ENCODE measurements around the gene TRA2B. TPM values are rescaled to one million over a fixed set of nuclear protein-coding genes. Genes with fewer than 3 reads are reported as not detected.

TRA2B gene
- total RNA-seq, 1 donor = 496 TPM

- H3K27me3 ChIP-seq (ENCODE audit: insufficient read depth, low read length) = no peaks in the 10 kb centered on the region
- no peak overlapping the region for H3K4me3 ChIP-seq (ENCODE audit: low read length)
- H3K4me1 ChIP-seq (ENCODE audit: insufficient read depth, low read length) = peaks cover 21% of the 10 kb centered on the region
- H3K9me3 ChIP-seq (ENCODE audit: low read depth, low read length) = no peaks in the 10 kb centered on the region
These were observed 23.9 kb upstream of the TRA2B start for GRCh38 chr3:185961675-185962232.

GRCh38 chr3:185960522-185961288, 22.9 kb upstream of the TRA2B start:
- Histone ChIP-seq H3K27me3 (ENCODE audit: insufficient read depth, low read length) (no peaks in the 10 kb centered on the region), H3K4me1 (ENCODE audit: insufficient read depth, low read length) (peaks cover 21% of the 10 kb centered on the region), H3K4me3 (ENCODE audit: low read length) (no peak overlapping the region), H3K9me3 (ENCODE audit: low read depth, low read length) (no peaks in the 10 kb centered on the region)

- Histone ChIP-seq H3K27me3 (ENCODE audit: insufficient read depth, low read length) (peaks cover 5% of the 10 kb centered on the region), H3K4me3 (ENCODE audit: low read length) (no peak overlapping the region), H3K4me1 (ENCODE audit: insufficient read depth, low read length) (peaks cover 21% of the 10 kb centered on the region), H3K9me3 (ENCODE audit: low read depth, low read length) (no peaks in the 10 kb centered on the region)
These were observed 22.1 kb upstream of the TRA2B start for GRCh38 chr3:185959609-185960521.

- H3K9me3 ChIP-seq (ENCODE audit: low read depth, low read length) = no peaks in the 10 kb centered on the region
- peaks cover 21% of the 10 kb centered on the region for H3K4me1 ChIP-seq (ENCODE audit: insufficient read depth, low read length)
- no peak overlapping the region for H3K4me3 ChIP-seq (ENCODE audit: low read length)
- peaks cover 5% of the 10 kb centered on the region for H3K27me3 ChIP-seq (ENCODE audit: insufficient read depth, low read length)
These were observed 20.8 kb upstream of the TRA2B start for GRCh38 chr3:185958626-185959025.

- H3K4me3 ChIP-seq (ENCODE audit: low read length) = no peak overlapping the region
These were observed 18.4 kb upstream of the TRA2B start for GRCh38 chr3:185956244-185956643.

GRCh38 chr3:185954366-185954723, 16.5 kb upstream of the TRA2B start:
- H3K4me3 ChIP-seq (ENCODE audit: low read length) = no peak overlapping the region
- no peaks in the 10 kb centered on the region for H3K9me3 ChIP-seq (ENCODE audit: low read depth, low read length)
- H3K4me1 ChIP-seq (ENCODE audit: insufficient read depth, low read length) = peaks cover 4% of the 10 kb centered on the region
- H3K27me3 ChIP-seq (ENCODE audit: insufficient read depth, low read length) = peaks cover 8% of the 10 kb centered on the region

More at GRCh38 chr3:185956244-185956643, 18.4 kb upstream of the TRA2B start:
- H3K4me1 ChIP-seq (ENCODE audit: insufficient read depth, low read length) = peaks cover 21% of the 10 kb centered on the region
- H3K9me3 ChIP-seq (ENCODE audit: low read depth, low read length) = no peaks in the 10 kb centered on the region
- H3K27me3 ChIP-seq (ENCODE audit: insufficient read depth, low read length) = peaks cover 8% of the 10 kb centered on the region

- Histone ChIP-seq H3K4me3 (ENCODE audit: low read length) (no peak overlapping the region), H3K4me1 (ENCODE audit: insufficient read depth, low read length) (no peaks in the 10 kb centered on the region), H3K27me3 (ENCODE audit: insufficient read depth, low read length) (peaks cover 8% of the 10 kb centered on the region), H3K9me3 (ENCODE audit: low read depth, low read length) (no peaks in the 10 kb centered on the region)
These were observed 12.9 kb upstream of the TRA2B start for GRCh38 chr3:185950728-185951127.

- H3K27me3 ChIP-seq (ENCODE audit: insufficient read depth, low read length) = peaks cover 3% of the 10 kb centered on the region
- H3K9me3 ChIP-seq (ENCODE audit: low read depth, low read length) = no peaks in the 10 kb centered on the region
- no peaks in the 10 kb centered on the region for H3K4me1 ChIP-seq (ENCODE audit: insufficient read depth, low read length)
- no peak overlapping the region for H3K4me3 ChIP-seq (ENCODE audit: low read length)
These were observed 11.7 kb upstream of the TRA2B start for GRCh38 chr3:185949515-185949914.

- no peaks in the 10 kb centered on the region for H3K9me3 ChIP-seq (ENCODE audit: low read depth, low read length)
- peaks cover 6% of the 10 kb centered on the region for H3K4me1 ChIP-seq (ENCODE audit: insufficient read depth, low read length)
- H3K27me3 ChIP-seq (ENCODE audit: insufficient read depth, low read length) = peaks cover 3% of the 10 kb centered on the region
- no peak overlapping the region for H3K4me3 ChIP-seq (ENCODE audit: low read length)
These were observed 10.5 kb upstream of the TRA2B start for GRCh38 chr3:185948292-185948691.

- H3K4me1 ChIP-seq (ENCODE audit: insufficient read depth, low read length) = peaks cover 12% of the 10 kb centered on the region
- no peaks in the 10 kb centered on the region for H3K27me3 ChIP-seq (ENCODE audit: insufficient read depth, low read length)
- H3K9me3 ChIP-seq (ENCODE audit: low read depth, low read length) = no peaks in the 10 kb centered on the region
- no peak overlapping the region for H3K4me3 ChIP-seq (ENCODE audit: low read length)
These were observed 5.9 kb upstream of the TRA2B start for GRCh38 chr3:185943760-185944106.

GRCh38 chr3:185942907-185943759, 5.3 kb upstream of the TRA2B start:
- H3K4me3 ChIP-seq (ENCODE audit: low read length) = no peak overlapping the region
- H3K4me1 ChIP-seq (ENCODE audit: insufficient read depth, low read length) = peaks cover 12% of the 10 kb centered on the region
- no peaks in the 10 kb centered on the region for H3K9me3 ChIP-seq (ENCODE audit: low read depth, low read length)
- H3K27me3 ChIP-seq (ENCODE audit: insufficient read depth, low read length) = no peaks in the 10 kb centered on the region

GRCh38 chr3:185942396-185942795, 4.6 kb upstream of the TRA2B start:
- Histone ChIP-seq H3K4me3 (ENCODE audit: low read length) (no peak overlapping the region), H3K27me3 (ENCODE audit: insufficient read depth, low read length) (no peaks in the 10 kb centered on the region), H3K4me1 (ENCODE audit: insufficient read depth, low read length) (peaks cover 12% of the 10 kb centered on the region), H3K9me3 (ENCODE audit: low read depth, low read length) (no peaks in the 10 kb centered on the region)

GRCh38 chr3:185940951-185941350, 3.1 kb upstream of the TRA2B start:
- Histone ChIP-seq H3K27me3 (ENCODE audit: insufficient read depth, low read length) (no peaks in the 10 kb centered on the region), H3K9me3 (ENCODE audit: low read depth, low read length) (no peaks in the 10 kb centered on the region), H3K4me3 (ENCODE audit: low read length) (no peak overlapping the region), H3K4me1 (ENCODE audit: insufficient read depth, low read length) (peaks cover 12% of the 10 kb centered on the region)

GRCh38 chr3:185939721-185940120, 1.9 kb upstream of the TRA2B start:
- no peak overlapping the region for H3K4me3 ChIP-seq (ENCODE audit: low read length)
- H3K9me3 ChIP-seq (ENCODE audit: low read depth, low read length) = no peaks in the 10 kb centered on the region
- peaks cover 22% of the 10 kb centered on the region for H3K4me1 ChIP-seq (ENCODE audit: insufficient read depth, low read length)
- no peaks in the 10 kb centered on the region for H3K27me3 ChIP-seq (ENCODE audit: insufficient read depth, low read length)

Measured in mononuclear cell (primary cell).